Measurements from ENCODE around the gene ATP5IF1.

The ATP5IF1 gene

GRCh38 chr1:28260803-28261174, 24.9 kb downstream of the ATP5IF1 start:
- in situ Hi-C loops (cut with MboI; ENCODE audit: low sequenced_read_pairs): no loop called here

- in situ Hi-C loops (cut with MboI; ENCODE audit: low sequenced_read_pairs): no loop called here
Measured at GRCh38 chr1:28264897-28265296, 29.0 kb downstream of the ATP5IF1 start.

GRCh38 chr1:28265577-28265976, 29.7 kb downstream of the ATP5IF1 start:
- in situ Hi-C loops (cut with MboI; ENCODE audit: low sequenced_read_pairs): no loop called here

GRCh38 chr1:28266920-28267322, 31.0 kb downstream of the ATP5IF1 start:
- in situ Hi-C loops (cut with MboI; ENCODE audit: low sequenced_read_pairs): no loop called here

GRCh38 chr1:28267633-28268032, 31.7 kb downstream of the ATP5IF1 start:
- in situ Hi-C loops (cut with MboI; ENCODE audit: low sequenced_read_pairs): no loop called here

GRCh38 chr1:28269529-28269928, 33.6 kb downstream of the ATP5IF1 start:
- in situ Hi-C loops (cut with MboI; ENCODE audit: low sequenced_read_pairs): no loop called here

GRCh38 chr1:28272215-28272852, 36.4 kb downstream of the ATP5IF1 start:
- in situ Hi-C loops (cut with MboI; ENCODE audit: low sequenced_read_pairs): no loop called here

- in situ Hi-C loops (cut with MboI; ENCODE audit: low sequenced_read_pairs): no loop called here
Measured at GRCh38 chr1:28273216-28273860, 37.4 kb downstream of the ATP5IF1 start.

- in situ Hi-C loops (cut with MboI; ENCODE audit: low sequenced_read_pairs): no loop called here
Measured at GRCh38 chr1:28278763-28279162, 42.8 kb downstream of the ATP5IF1 start.

- in situ Hi-C loops (cut with MboI; ENCODE audit: low sequenced_read_pairs): no loop called here
Measured at GRCh38 chr1:28279721-28280120, 43.8 kb downstream of the ATP5IF1 start.

- in situ Hi-C loops (cut with MboI; ENCODE audit: low sequenced_read_pairs): no loop called here
Measured at GRCh38 chr1:28280501-28280900, 44.6 kb downstream of the ATP5IF1 start.

GRCh38 chr1:28280977-28281381, 45.1 kb downstream of the ATP5IF1 start:
- in situ Hi-C loops (cut with MboI; ENCODE audit: low sequenced_read_pairs): no loop called here

GRCh38 chr1:28281608-28282425, 45.9 kb downstream of the ATP5IF1 start:
- in situ Hi-C loops (cut with MboI; ENCODE audit: low sequenced_read_pairs): no loop called here

GRCh38 chr1:28282426-28283407, 46.8 kb downstream of the ATP5IF1 start:
- in situ Hi-C loops (cut with MboI; ENCODE audit: low sequenced_read_pairs): no loop called here

- in situ Hi-C loops (cut with MboI; ENCODE audit: low sequenced_read_pairs): no loop called here
Measured at GRCh38 chr1:28286111-28286510, 50.2 kb downstream of the ATP5IF1 start.

All from HL-60/S4 treated with retinoic acid at 250 ng/mL for 4 days and 3 days (cell line).